BJ (cell line): Measurements from ENCODE around the gene PHAX. TPM values are rescaled to one million over a fixed set of nuclear protein-coding genes. Genes with fewer than 3 reads are reported as not detected.
"Not testable (repeated sequence)": the region's sequence is repeated elsewhere in the genome, so short reads cannot be mapped to it uniquely, and the experiment has no call there.

ENCODE experiments used
- CTCF ChIA-PET: fragments of 350-600 bp; formaldehyde crosslinking; extraction: SDS; loops from one replicate; lab custom pipeline; 2021; ENCODE audit warnings: antibody characterized with exemption, inconsistent platforms; lab: Yijun Ruan, JAX
- POLR2A ChIA-PET: fragments of 300-600 bp; sonication (Branson Sonifier 250); formaldehyde crosslinking; extraction: SDS; loops from one replicate; lab custom pipeline; 2021; ENCODE audit warnings: antibody characterized with exemption; lab: Charles Lee
- DNase-seq: peaks from one replicate; pipeline ENCODE4 v3.0.0-alpha.2; 2011; ENCODE audit warnings: low read depth
- H3K27me3 ChIP-seq: 2 replicates; pipeline ENCODE4 v1.6.0; 2011; ENCODE audit warnings: low read length; ENCODE audit not compliant: control insufficient read depth, insufficient read depth
- H3K36me3 ChIP-seq: 2 replicates; pipeline ENCODE4 v1.5.1; 2011; ENCODE audit warnings: low read length; ENCODE audit not compliant: control insufficient read depth, insufficient read depth
- H3K4me3 ChIP-seq: 2 replicates; pipeline ENCODE4 v1.5.1; 2011; ENCODE audit warnings: low read depth, mild to moderate bottlenecking, control low read depth, low read length
- CTCF ChIP-seq: IDR thresholded peaks from 2 replicates; pipeline ENCODE4 v1.5.1; 2011; ENCODE audit warnings: low read depth, mild to moderate bottlenecking, control low read depth, inconsistent platforms, low read length, moderate library complexity; ENCODE audit not compliant: insufficient read depth
- polyA plus RNA-seq: library from polyadenylated mRNA; depleted of rRNA; stranded (reverse); fragments of >200 nt; gene quantifications from 2 replicates; pipeline ENCODE4 v1.2.3, GENCODE V29; 2011

PHAX gene
- polyA plus RNA-seq, 1 experiment, result 40.7 TPM

GRCh38 chr5:126645132-126645531 is 44.4 kb downstream of the PHAX start:
- Histone ChIP-seq H3K4me3 (no peak overlapping the region), H3K27me3 (no peaks in the 10 kb centered on the region), H3K36me3 (no peaks in the 10 kb centered on the region)
- TF ChIP-seq CTCF, result no peak
- no peak for DNase-seq
- CTCF ChIA-PET, result no interaction called here
- POLR2A ChIA-PET, result no interaction called here

GRCh38 chr5:126647071-126647470 is 46.3 kb downstream of the PHAX start:
- Histone ChIP-seq H3K4me3 (no peak overlapping the region), H3K36me3 (no peaks in the 10 kb centered on the region), H3K27me3 (no peaks in the 10 kb centered on the region)
- CTCF ChIA-PET, result interaction anchor here (1.1 kb wide), 1 partner anchor 9 kb away, joined by 4 read pairs; no protein-coding TSS in a partner anchor
- POLR2A ChIA-PET, result no interaction called here
- TF ChIP-seq CTCF, result no peak
- no peak for DNase-seq

- Histone ChIP-seq H3K27me3 (no peaks in the 10 kb centered on the region), H3K4me3 (no peak overlapping the region), H3K36me3 (no peaks in the 10 kb centered on the region)
- ChIA-PET CTCF (no interaction called here), POLR2A (no interaction called here)
- no peak for DNase-seq
- TF ChIP-seq CTCF, result no peak
Observed at GRCh38 chr5:126648471-126648870, 47.7 kb downstream of the PHAX start.

- DNase-seq, H3K36me3 ChIP-seq, H3K27me3 ChIP-seq, POLR2A ChIA-PET, H3K4me3 ChIP-seq: not testable (repeated sequence)
- CTCF ChIA-PET, result interaction anchor here (0.7 kb wide), 1 partner anchor 161 kb away, joined by 3 read pairs; no protein-coding TSS in a partner anchor
Observed at GRCh38 chr5:126649057-126649456, 48.3 kb downstream of the PHAX start.

GRCh38 chr5:126649709-126650108 is 49.0 kb downstream of the PHAX start:
- H3K27me3 ChIP-seq, POLR2A ChIA-PET, DNase-seq, H3K36me3 ChIP-seq, H3K4me3 ChIP-seq: not testable (repeated sequence)
- CTCF ChIA-PET, result interaction anchor here (0.6 to 1.2 kb wide), 4 partner anchors 26 to 710 kb away, joined by 3 to 5 read pairs (median 3); no protein-coding TSS in a partner anchor

- H3K27me3 ChIP-seq, result no peaks in the 10 kb centered on the region
- no peak for TF ChIP-seq CTCF
- DNase-seq, result no peak
- ChIA-PET POLR2A (no interaction called here), CTCF (interaction anchor here (0.6 to 1.2 kb wide), 2 partner anchors 26 to 709 kb away, joined by 3 to 5 read pairs; no protein-coding TSS in a partner anchor)
- no peaks in the 10 kb centered on the region for H3K36me3 ChIP-seq
- H3K4me3 ChIP-seq, result no peak overlapping the region
Observed at GRCh38 chr5:126650463-126650862, 49.7 kb downstream of the PHAX start.
